Activated naive CD8-positive, alpha-beta T cell treated with anti-CD3 and anti-CD28 coated beads, Interleukin-2, amount 10 ng/mL, durations not matched to agents 7 days and 5 days (primary cell): ENCODE data around the gene PAX7. TPM values are rescaled to one million over a fixed set of nuclear protein-coding genes. Genes with fewer than 3 reads are reported as not detected.
"Not testable (repeated sequence)": the region's sequence is repeated elsewhere in the genome, so short reads cannot be mapped to it uniquely, and the experiment has no call there.

Source experiments
- ATAC-seq: fragments of 150-1000 bp; cut with Tn5 transposase; one replicate; pipeline ENCODE4 v1.10.0; 2021; ENCODE audit warnings: low read depth, moderate library complexity
- POLR2A ChIA-PET: fragments of 350-600 bp; sonication (Branson Sonifier 250); formaldehyde crosslinking; loops from one replicate; lab custom pipeline; 2021; ENCODE audit warnings: antibody characterized with exemption; lab: Charles Lee
- DNase-seq: peaks from one replicate; pipeline ENCODE4 v3.0.0; 2021
- H3K27ac Mint-ChIP-seq: one replicate; pipeline ENCODE4 v1.8.0; 2022; ENCODE audit warnings: mild to moderate bottlenecking, mixed read lengths
- H3K27me3 Mint-ChIP-seq: one replicate; pipeline ENCODE4 v1.8.0; 2022; ENCODE audit warnings: mild to moderate bottlenecking, moderate library complexity, mixed read lengths
- H3K36me3 Mint-ChIP-seq: one replicate; pipeline ENCODE4 v1.8.0; 2021; ENCODE audit warnings: mild to moderate bottlenecking, mixed read lengths
- H3K4me1 Mint-ChIP-seq: one replicate; pipeline ENCODE4 v1.8.0; 2021; ENCODE audit warnings: mixed read lengths
- H3K4me3 Mint-ChIP-seq: one replicate; pipeline ENCODE4 v1.8.0; 2022; ENCODE audit warnings: mild to moderate bottlenecking, moderate library complexity, mixed read lengths
- H3K9me3 Mint-ChIP-seq: one replicate; pipeline ENCODE4 v1.8.0; 2021; ENCODE audit warnings: mixed read lengths
- total RNA-seq, 2 experiments: library from RNA; stranded (reverse); gene quantifications; one replicate each; pipeline ENCODE4 v1.2.3, GENCODE V29; 2021

The PAX7 gene
- total RNA-seq, 2 experiments from 2014 or later = not detected

GRCh38 chr1:18750600-18750999 is 120.0 kb downstream of the PAX7 start:
- peaks cover 16% of the 10 kb centered on the region for H3K27me3 Mint-ChIP-seq
- H3K9me3 Mint-ChIP-seq = peaks cover 5% of the 10 kb centered on the region
- POLR2A ChIA-PET = no interaction called here
- no peaks in the 10 kb centered on the region for H3K36me3 Mint-ChIP-seq
- DNase-seq = no peak
- no peak for ATAC-seq
- no peak overlapping the region for H3K4me3 Mint-ChIP-seq
- H3K27ac Mint-ChIP-seq = no peak overlapping the region
- no peaks in the 10 kb centered on the region for H3K4me1 Mint-ChIP-seq

GRCh38 chr1:18751425-18751824 is 120.8 kb downstream of the PAX7 start:
- DNase-seq = no peak
- H3K27ac Mint-ChIP-seq = no peak overlapping the region
- H3K27me3 Mint-ChIP-seq = peaks cover 22% of the 10 kb centered on the region
- no peak for ATAC-seq
- no peak overlapping the region for H3K4me3 Mint-ChIP-seq
- H3K36me3 Mint-ChIP-seq = no peaks in the 10 kb centered on the region
- no peaks in the 10 kb centered on the region for H3K4me1 Mint-ChIP-seq
- peaks cover 5% of the 10 kb centered on the region for H3K9me3 Mint-ChIP-seq
- POLR2A ChIA-PET = no interaction called here

- POLR2A ChIA-PET = no interaction called here
- H3K9me3 Mint-ChIP-seq = peaks cover 6% of the 10 kb centered on the region
- ATAC-seq (no peak), DNase-seq (no peak)
- H3K27me3 Mint-ChIP-seq = peaks cover 24% of the 10 kb centered on the region
- no peak overlapping the region for H3K4me3 Mint-ChIP-seq
- no peaks in the 10 kb centered on the region for H3K36me3 Mint-ChIP-seq
- H3K27ac Mint-ChIP-seq = no peak overlapping the region
- no peaks in the 10 kb centered on the region for H3K4me1 Mint-ChIP-seq
These were observed 121.8 kb downstream of the PAX7 start for GRCh38 chr1:18752409-18752808.

- peaks cover 3% of the 10 kb centered on the region for H3K9me3 Mint-ChIP-seq
- no peaks in the 10 kb centered on the region for H3K4me1 Mint-ChIP-seq
- no peak overlapping the region for H3K27ac Mint-ChIP-seq
- POLR2A ChIA-PET = no interaction called here
- H3K27me3 Mint-ChIP-seq = peaks cover 18% of the 10 kb centered on the region
- no peak for DNase-seq
- no peak overlapping the region for H3K4me3 Mint-ChIP-seq
- no peak for ATAC-seq
- no peaks in the 10 kb centered on the region for H3K36me3 Mint-ChIP-seq
These were observed 129.5 kb downstream of the PAX7 start for GRCh38 chr1:18760156-18760555.

GRCh38 chr1:18761948-18762840 is 131.5 kb downstream of the PAX7 start:
- Mint-ChIP-seq H3K27me3 (peaks cover 8% of the 10 kb centered on the region), H3K4me3 (no peak overlapping the region), H3K36me3 (no peaks in the 10 kb centered on the region), H3K27ac (no peak overlapping the region), H3K4me1 (no peaks in the 10 kb centered on the region), H3K9me3 (peaks cover 3% of the 10 kb centered on the region)
- DNase-seq (no peak), ATAC-seq (no peak)
- POLR2A ChIA-PET = no interaction called here

GRCh38 chr1:18764362-18764761 is 133.7 kb downstream of the PAX7 start:
- POLR2A ChIA-PET = no interaction called here
- H3K4me3 Mint-ChIP-seq = no peak overlapping the region

GRCh38 chr1:18765725-18766124 is 135.1 kb downstream of the PAX7 start:
- ATAC-seq (no peak), DNase-seq (no peak)
- Mint-ChIP-seq H3K27ac (no peak overlapping the region), H3K9me3 (no peaks in the 10 kb centered on the region), H3K36me3 (no peaks in the 10 kb centered on the region), H3K27me3 (peaks cover 6% of the 10 kb centered on the region), H3K4me3 (no peak overlapping the region), H3K4me1 (no peaks in the 10 kb centered on the region)
- POLR2A ChIA-PET = no interaction called here

More at GRCh38 chr1:18764362-18764761, 133.7 kb downstream of the PAX7 start:
- H3K36me3 Mint-ChIP-seq = no peaks in the 10 kb centered on the region
- H3K4me1 Mint-ChIP-seq = no peaks in the 10 kb centered on the region
- ATAC-seq (no peak), DNase-seq (no peak)
- no peaks in the 10 kb centered on the region for H3K9me3 Mint-ChIP-seq
- H3K27ac Mint-ChIP-seq = no peak overlapping the region
- peaks cover 3% of the 10 kb centered on the region for H3K27me3 Mint-ChIP-seq

- POLR2A ChIA-PET = no interaction called here
- H3K27me3 Mint-ChIP-seq = peaks cover 6% of the 10 kb centered on the region
- H3K36me3 Mint-ChIP-seq = no peaks in the 10 kb centered on the region
- no peak overlapping the region for H3K27ac Mint-ChIP-seq
- DNase-seq (no peak), ATAC-seq (no peak)
- no peaks in the 10 kb centered on the region for H3K9me3 Mint-ChIP-seq
- no peak overlapping the region for H3K4me3 Mint-ChIP-seq
- no peaks in the 10 kb centered on the region for H3K4me1 Mint-ChIP-seq
These were observed 135.7 kb downstream of the PAX7 start for GRCh38 chr1:18766328-18766727.

GRCh38 chr1:18767576-18767975 is 136.9 kb downstream of the PAX7 start:
- H3K27ac Mint-ChIP-seq, POLR2A ChIA-PET, H3K36me3 Mint-ChIP-seq, H3K4me1 Mint-ChIP-seq, H3K4me3 Mint-ChIP-seq, H3K27me3 Mint-ChIP-seq, H3K9me3 Mint-ChIP-seq, ATAC-seq, DNase-seq: not testable (repeated sequence)

GRCh38 chr1:18768086-18768485 is 137.4 kb downstream of the PAX7 start:
- DNase-seq = no peak
- H3K4me1 Mint-ChIP-seq = no peaks in the 10 kb centered on the region
- no peaks in the 10 kb centered on the region for H3K36me3 Mint-ChIP-seq
- H3K27ac Mint-ChIP-seq = no peak overlapping the region
- peaks cover 12% of the 10 kb centered on the region for H3K27me3 Mint-ChIP-seq
- no peak overlapping the region for H3K4me3 Mint-ChIP-seq
- no peaks in the 10 kb centered on the region for H3K9me3 Mint-ChIP-seq
- no peak for ATAC-seq
- POLR2A ChIA-PET = no interaction called here

GRCh38 chr1:18769140-18769539 is 138.5 kb downstream of the PAX7 start:
- Mint-ChIP-seq H3K36me3 (no peaks in the 10 kb centered on the region), H3K4me3 (no peak overlapping the region), H3K4me1 (no peaks in the 10 kb centered on the region), H3K9me3 (no peaks in the 10 kb centered on the region), H3K27me3 (peaks cover 14% of the 10 kb centered on the region), H3K27ac (no peak overlapping the region)
- POLR2A ChIA-PET = no interaction called here
- DNase-seq (no peak), ATAC-seq (no peak)

- H3K4me3 Mint-ChIP-seq = no peak overlapping the region
- H3K36me3 Mint-ChIP-seq = no peaks in the 10 kb centered on the region
- no peak for DNase-seq
- no peak overlapping the region for H3K27ac Mint-ChIP-seq
- H3K27me3 Mint-ChIP-seq = peaks cover 14% of the 10 kb centered on the region
- POLR2A ChIA-PET = no interaction called here
- H3K4me1 Mint-ChIP-seq = no peaks in the 10 kb centered on the region
- no peaks in the 10 kb centered on the region for H3K9me3 Mint-ChIP-seq
- no peak for ATAC-seq
These were observed 140.2 kb downstream of the PAX7 start for GRCh38 chr1:18770799-18771198.

- Mint-ChIP-seq H3K4me3 (no peak overlapping the region), H3K36me3 (no peaks in the 10 kb centered on the region), H3K4me1 (no peaks in the 10 kb centered on the region), H3K27me3 (peaks cover 15% of the 10 kb centered on the region), H3K27ac (no peak overlapping the region), H3K9me3 (no peaks in the 10 kb centered on the region)
- ATAC-seq = no peak
- POLR2A ChIA-PET = no interaction called here
- no peak for DNase-seq
These were observed 143.1 kb downstream of the PAX7 start for GRCh38 chr1:18773753-18774152.

GRCh38 chr1:18775341-18775740 is 144.7 kb downstream of the PAX7 start:
- Mint-ChIP-seq H3K4me1 (no peaks in the 10 kb centered on the region), H3K36me3 (no peaks in the 10 kb centered on the region), H3K27me3 (peaks cover 18% of the 10 kb centered on the region), H3K9me3 (no peaks in the 10 kb centered on the region), H3K27ac (no peak overlapping the region), H3K4me3 (no peak overlapping the region)
- ATAC-seq (no peak), DNase-seq (no peak)
- POLR2A ChIA-PET = no interaction called here
